Hepatic stellate cell (primary cell): ENCODE results near the gene PIEZO1.
"Not testable (repeated sequence)": the region's sequence is repeated elsewhere in the genome, so short reads cannot be mapped to it uniquely, and the experiment has no call there.

Experiments
- DNase-seq: peaks from one replicate; pipeline ENCODE4 v3.0.0; 2011; ENCODE audit warnings: low spot score

Gene PIEZO1

DNA sequence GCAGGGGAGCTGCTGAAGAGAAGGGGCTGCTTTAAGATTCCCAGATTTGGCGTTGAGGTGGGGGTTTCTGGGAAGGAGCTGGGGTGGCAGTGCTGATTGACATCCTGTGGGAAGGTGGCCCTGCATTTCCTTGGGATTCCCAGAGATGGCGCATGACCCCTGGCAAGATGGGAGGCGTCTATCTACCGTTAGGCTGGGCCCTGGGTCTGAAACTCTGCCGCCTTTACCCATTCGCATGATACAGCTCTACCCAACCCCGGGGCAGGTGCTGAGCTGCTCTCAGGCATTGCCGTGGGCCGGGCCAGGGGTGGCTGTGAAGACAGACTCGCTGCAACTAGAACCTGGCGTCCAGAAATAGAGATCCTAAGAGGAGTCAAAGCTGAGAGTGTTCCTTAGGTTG lies 112.2 kb downstream of the PIEZO1 start:
- no peak for DNase-seq

DNA sequence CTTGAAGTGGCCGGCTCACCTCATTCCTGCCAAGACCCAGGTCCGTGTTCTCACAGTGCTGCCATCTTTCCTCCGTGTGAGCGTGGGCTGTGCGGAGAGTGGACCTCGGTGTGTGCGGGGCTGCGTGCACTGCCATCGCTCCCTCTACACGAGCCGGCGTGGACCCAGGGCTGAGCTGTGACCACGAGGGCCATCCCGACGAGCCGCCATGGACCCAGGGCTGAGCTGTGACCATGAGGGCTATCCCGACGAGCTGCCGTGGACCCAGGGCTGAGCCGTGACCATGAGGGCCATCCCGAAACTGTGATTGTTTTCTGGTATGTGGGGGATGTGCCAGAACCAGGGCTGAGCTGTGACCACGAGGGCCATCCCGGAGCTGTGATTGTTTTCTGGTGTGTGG lies 113.2 kb downstream of the PIEZO1 start:
- no peak for DNase-seq

GRCh38 chr16:88669980-88670379 lies 115.0 kb downstream of the PIEZO1 start:
- no peak for DNase-seq

GRCh38 chr16:88669493-88669892 lies 115.5 kb downstream of the PIEZO1 start:
- not testable (repeated sequence) for DNase-seq

DNA sequence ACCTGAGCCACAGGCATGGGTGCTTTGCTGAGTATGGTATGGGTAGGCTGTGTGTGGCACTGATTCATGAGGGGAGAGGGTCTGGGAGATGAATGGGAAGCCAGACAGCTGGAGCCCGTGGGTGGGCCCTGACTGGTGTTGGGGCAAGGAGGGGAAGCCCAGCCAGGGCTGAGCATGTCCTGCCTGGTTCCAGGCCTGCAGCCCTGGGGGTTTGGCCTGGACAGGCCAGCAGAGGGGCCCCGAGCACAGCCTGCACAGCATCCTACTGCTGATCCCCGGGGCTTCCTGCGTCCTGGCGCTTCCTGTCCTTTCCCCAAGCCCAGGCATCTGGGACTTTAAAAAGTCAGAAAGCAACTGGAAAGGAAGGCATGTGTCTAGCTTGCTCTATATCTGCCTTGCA lies 117.6 kb downstream of the PIEZO1 start:
- DNase-seq, result no peak

DNA sequence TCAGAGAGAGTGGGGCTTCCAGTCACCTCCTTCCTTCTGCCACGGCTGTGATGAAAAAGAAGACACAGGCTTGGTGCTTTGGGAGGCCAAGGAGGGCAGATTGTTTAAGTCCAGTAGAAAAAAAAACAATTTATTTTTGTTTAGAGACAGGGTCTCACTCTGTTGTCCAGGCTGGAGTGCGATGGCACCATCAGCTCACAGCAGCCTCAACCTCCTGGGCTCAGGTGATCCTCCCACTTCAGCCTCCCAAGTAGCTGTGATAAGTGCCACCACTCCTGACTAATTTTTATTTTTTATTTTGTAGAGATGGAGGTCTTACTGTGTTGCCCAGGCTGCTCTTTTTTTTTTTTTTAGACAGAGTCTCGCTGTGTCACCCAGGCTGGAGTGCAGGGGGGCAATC lies 119.5 kb downstream of the PIEZO1 start:
- DNase-seq, result no peak
